Karpas-422 (cell line): ENCODE data around the gene NMNAT3. TPM values are rescaled to one million over a fixed set of nuclear protein-coding genes. Genes with fewer than 3 reads are reported as not detected.

Experiments used
- DNase-seq: peaks from one replicate; pipeline ENCODE4 v3.0.0-alpha.2; 2015
- H2AFZ ChIP-seq: fragments of 200-600 bp; sonication (generic); 2 replicates; pipeline ENCODE4 v1.6.1; 2014; ENCODE audit warnings: antibody characterized with exemption, low read length, mixed read lengths
- H3K27ac ChIP-seq: fragments of 200-600 bp; sonication (generic); 2 replicates; pipeline ENCODE4 v1.5.1; 2014; ENCODE audit warnings: mild to moderate bottlenecking, low read length, moderate library complexity
- H3K27me3 ChIP-seq: fragments of 200-600 bp; sonication (generic); 2 replicates; pipeline ENCODE4 v1.6.1; 2014; ENCODE audit warnings: low read length, mixed read lengths
- H3K36me3 ChIP-seq: fragments of 200-600 bp; sonication (generic); 2 replicates; pipeline ENCODE4 v1.6.1; 2014; ENCODE audit warnings: low read length, mixed read lengths; ENCODE audit not compliant: insufficient read depth
- H3K4me1 ChIP-seq: fragments of 200-600 bp; sonication (generic); 2 replicates; pipeline ENCODE4 v1.6.1; 2014; ENCODE audit warnings: mild to moderate bottlenecking, low read length, mixed read lengths
- H3K4me2 ChIP-seq: fragments of 200-600 bp; sonication (generic); 2 replicates; pipeline ENCODE4 v1.6.1; 2014; ENCODE audit warnings: low read length, low read depth, mild to moderate bottlenecking; ENCODE audit not compliant: poor library complexity, severe bottlenecking
- H3K4me3 ChIP-seq: fragments of 200-600 bp; sonication (generic); 2 replicates; pipeline ENCODE4 v1.5.1; 2014; ENCODE audit warnings: mild to moderate bottlenecking, antibody characterized with exemption, low read length, mixed read lengths
- H3K79me2 ChIP-seq: fragments of 200-600 bp; sonication (generic); 2 replicates; pipeline ENCODE4 v1.6.1; 2014; ENCODE audit warnings: mild to moderate bottlenecking, low read length, mixed read lengths
- H3K9ac ChIP-seq: fragments of 200-600 bp; sonication (generic); 2 replicates; pipeline ENCODE4 v1.6.0; 2014; ENCODE audit warnings: low read length
- H3K9me2 ChIP-seq: fragments of 200-600 bp; sonication (generic), shearing (Covaris generic); replicated peaks from 2 replicates; pipeline ENCODE4 v1.6.0; 2014; ENCODE audit warnings: mild to moderate bottlenecking, low read length, moderate library complexity; ENCODE audit not compliant: insufficient read depth
- H3K9me3 ChIP-seq: fragments of 300-700, 200-600 bp; sonication (generic); 2 replicates; pipeline ENCODE4 v1.6.1; 2014; ENCODE audit warnings: low read length, mixed read lengths
- H4K20me1 ChIP-seq: fragments of 200-600 bp; sonication (generic); 2 replicates; pipeline ENCODE4 v1.6.1; 2014; ENCODE audit warnings: mild to moderate bottlenecking, antibody characterized with exemption, low read length, low read depth; ENCODE audit not compliant: insufficient read depth
- total RNA-seq: library from RNA; depleted of rRNA; stranded (reverse); fragments of >200 nt; shearing (Covaris generic); gene quantifications from 2 replicates; pipeline ENCODE4 v1.2.3, GENCODE V29; 2014; ENCODE audit warnings: low replicate concordance

Gene NMNAT3
- total RNA-seq, 1 experiment from 2014 or later, result not detected

DNA sequence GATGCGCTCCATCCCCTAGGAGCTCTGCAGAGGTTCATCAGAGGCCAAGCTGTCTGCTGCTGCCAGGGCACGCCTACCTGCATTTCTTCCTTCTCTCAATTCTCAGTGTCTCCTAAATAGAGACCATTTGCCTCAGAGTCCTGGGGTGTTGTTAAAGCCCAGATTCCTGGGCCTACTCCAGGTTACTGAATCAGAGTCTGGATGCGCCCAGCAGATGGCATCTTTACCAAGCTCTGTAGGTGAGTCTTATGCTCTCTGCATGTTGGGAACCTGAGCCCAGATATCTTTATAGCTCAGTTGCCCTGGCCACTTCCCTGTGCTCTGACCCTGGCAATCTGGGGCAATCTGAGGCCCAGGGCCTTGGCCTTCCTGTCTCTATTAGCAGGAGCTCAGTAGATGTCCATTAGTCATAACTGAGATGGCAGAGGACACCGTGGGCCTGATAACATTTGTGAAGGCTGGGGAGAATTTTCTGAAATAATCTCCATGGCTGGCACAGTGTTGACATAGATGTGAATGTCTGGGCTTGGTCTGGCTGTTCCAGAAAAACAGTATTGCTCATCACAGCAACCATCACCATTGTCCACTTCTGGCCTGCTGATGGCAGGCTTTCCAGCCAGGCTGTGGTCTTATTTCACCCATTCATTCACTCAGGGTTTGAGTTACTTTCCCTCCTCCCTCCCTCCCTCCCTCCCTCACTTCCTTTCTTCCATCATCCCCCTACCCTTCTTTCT lies 125.0 kb downstream of the NMNAT3 start:
- Histone ChIP-seq H3K36me3 (no peaks in the 10 kb centered on the region), H3K27ac (no peak overlapping the region), H3K9me2 (no peaks in the 10 kb centered on the region), H3K27me3 (no peaks in the 10 kb centered on the region), H3K9ac (no peak overlapping the region), H3K4me2 (no peak overlapping the region), H3K4me1 (no peaks in the 10 kb centered on the region), H3K79me2 (no peaks in the 10 kb centered on the region), H2AFZ (no peak overlapping the region), H3K9me3 (no peaks in the 10 kb centered on the region), H4K20me1 (no peaks in the 10 kb centered on the region), H3K4me3 (no peak overlapping the region)
- DNase-seq, result no peak

DNA sequence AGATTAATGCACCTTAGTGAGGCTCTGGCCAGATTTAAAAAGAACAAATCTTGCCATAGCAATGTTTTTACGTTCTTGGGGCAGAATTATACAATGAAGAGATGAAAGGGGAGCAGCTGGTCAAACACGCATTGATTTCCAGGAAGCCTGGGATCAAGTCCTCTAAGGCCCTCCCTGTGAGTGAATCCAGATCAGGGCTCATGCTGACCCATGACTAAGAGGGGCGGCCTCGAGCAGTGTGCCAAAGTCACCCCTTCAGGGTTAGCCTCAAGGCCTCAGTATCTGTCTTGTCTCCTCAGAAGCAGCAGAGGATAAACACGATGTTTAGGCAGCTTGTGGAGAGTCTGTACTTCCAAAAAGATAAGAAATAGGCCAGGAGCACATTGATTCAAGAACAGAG lies 129.0 kb downstream of the NMNAT3 start:
- H3K9me3 ChIP-seq, result no peaks in the 10 kb centered on the region
- no peaks in the 10 kb centered on the region for H4K20me1 ChIP-seq
- H2AFZ ChIP-seq, result no peak overlapping the region
- H3K9me2 ChIP-seq, result no peaks in the 10 kb centered on the region
- H3K79me2 ChIP-seq, result no peaks in the 10 kb centered on the region
- H3K4me3 ChIP-seq, result no peak overlapping the region
- H3K9ac ChIP-seq, result no peak overlapping the region
- no peak for DNase-seq
- no peaks in the 10 kb centered on the region for H3K4me1 ChIP-seq
- no peak overlapping the region for H3K27ac ChIP-seq
- H3K36me3 ChIP-seq, result no peaks in the 10 kb centered on the region
- no peaks in the 10 kb centered on the region for H3K27me3 ChIP-seq
- no peak overlapping the region for H3K4me2 ChIP-seq

DNA sequence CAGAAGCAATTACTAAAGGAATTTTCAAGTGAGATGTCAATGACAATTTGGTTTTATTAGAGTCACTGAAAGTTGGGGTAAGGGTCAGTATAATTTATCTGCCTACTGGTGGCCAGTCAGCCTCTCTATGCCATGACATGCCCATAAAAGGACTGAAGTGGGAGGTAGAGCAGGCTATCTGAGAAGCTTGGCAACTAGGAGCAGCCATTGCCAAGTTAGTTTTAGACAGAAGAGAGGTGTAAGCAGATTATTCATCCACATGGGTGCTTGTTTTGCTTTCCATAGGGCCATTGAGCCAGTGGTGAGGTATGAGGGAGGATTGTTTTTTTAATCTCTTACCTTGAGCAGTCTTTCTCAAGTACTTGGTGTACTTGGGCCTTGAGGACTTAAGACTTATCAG lies 130.1 kb downstream of the NMNAT3 start:
- Histone ChIP-seq H3K9ac (no peak overlapping the region), H3K9me2 (no peaks in the 10 kb centered on the region), H3K27ac (no peak overlapping the region), H3K27me3 (no peaks in the 10 kb centered on the region), H3K4me2 (no peak overlapping the region), H2AFZ (no peak overlapping the region), H3K9me3 (no peaks in the 10 kb centered on the region), H3K4me1 (no peaks in the 10 kb centered on the region), H3K79me2 (no peaks in the 10 kb centered on the region), H4K20me1 (no peaks in the 10 kb centered on the region), H3K4me3 (no peak overlapping the region), H3K36me3 (no peaks in the 10 kb centered on the region)
- DNase-seq, result no peak

DNA sequence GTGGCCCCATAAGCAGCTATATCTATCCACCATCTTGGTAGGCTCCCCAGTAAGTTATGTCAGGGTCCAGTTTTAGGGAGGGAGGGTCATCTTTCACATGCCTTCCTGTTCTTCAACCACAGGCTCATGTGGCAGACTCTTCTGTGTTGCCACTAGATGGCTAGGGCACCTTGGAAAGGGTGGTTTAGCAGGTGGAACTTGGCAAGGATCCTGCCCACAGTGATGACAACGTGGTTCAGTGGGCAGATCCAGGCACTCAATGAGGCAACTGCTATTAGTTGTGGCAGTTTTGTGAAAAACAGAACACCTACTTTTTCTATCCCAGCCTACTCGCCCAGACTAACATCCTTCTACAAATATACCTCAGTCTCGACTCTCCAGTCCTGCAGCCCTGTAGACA lies 131.0 kb downstream of the NMNAT3 start:
- no peak overlapping the region for H3K4me2 ChIP-seq
- H3K27ac ChIP-seq, result no peak overlapping the region
- H4K20me1 ChIP-seq, result no peaks in the 10 kb centered on the region
- no peaks in the 10 kb centered on the region for H3K9me3 ChIP-seq
- H3K9ac ChIP-seq, result no peak overlapping the region
- no peaks in the 10 kb centered on the region for H3K9me2 ChIP-seq
- H3K79me2 ChIP-seq, result no peaks in the 10 kb centered on the region
- H3K27me3 ChIP-seq, result no peaks in the 10 kb centered on the region
- no peak for DNase-seq
- no peak overlapping the region for H2AFZ ChIP-seq
- no peak overlapping the region for H3K4me3 ChIP-seq
- no peaks in the 10 kb centered on the region for H3K4me1 ChIP-seq
- H3K36me3 ChIP-seq, result no peaks in the 10 kb centered on the region

DNA sequence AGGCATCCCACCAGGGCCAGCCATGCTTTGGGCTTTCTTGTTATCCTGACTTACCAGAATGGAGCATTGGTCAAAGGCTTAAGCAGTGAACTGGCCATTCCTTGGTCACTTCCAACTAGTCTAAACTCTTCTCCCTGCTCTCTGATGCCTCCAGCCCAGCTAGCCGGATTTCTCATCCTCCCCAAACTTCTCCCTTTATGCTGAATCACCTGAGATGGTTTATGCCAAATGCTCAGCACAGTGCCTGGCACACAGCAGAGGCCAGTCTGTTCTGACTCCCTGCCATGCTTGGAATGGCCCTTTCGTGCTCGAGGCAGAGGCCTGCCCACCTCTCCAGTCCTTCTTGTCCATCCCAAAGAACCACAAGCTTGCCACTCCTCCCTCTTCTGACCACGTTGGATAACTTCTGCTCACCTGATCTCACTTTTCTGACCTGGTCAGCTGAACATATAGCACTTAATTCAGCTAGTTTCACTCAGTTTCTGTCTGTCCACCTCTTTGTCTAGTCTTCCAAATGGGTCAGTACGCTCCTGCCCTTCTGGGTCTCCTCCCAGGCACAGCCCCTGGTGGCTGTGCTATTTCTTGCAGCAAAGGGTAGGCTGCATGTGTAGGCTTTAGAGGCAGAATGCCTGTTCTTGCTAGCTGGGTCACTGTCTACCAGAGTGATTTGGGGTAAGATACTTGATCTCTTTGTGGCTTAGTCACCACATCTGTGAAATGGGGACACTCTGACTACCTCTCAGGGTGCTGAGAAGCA lies 136.1 kb downstream of the NMNAT3 start:
- no peaks in the 10 kb centered on the region for H3K27me3 ChIP-seq
- H3K9ac ChIP-seq, result no peak overlapping the region
- no peaks in the 10 kb centered on the region for H3K4me1 ChIP-seq
- H3K4me3 ChIP-seq, result no peak overlapping the region
- no peak overlapping the region for H2AFZ ChIP-seq
- no peak overlapping the region for H3K27ac ChIP-seq
- H3K79me2 ChIP-seq, result no peaks in the 10 kb centered on the region
- H4K20me1 ChIP-seq, result no peaks in the 10 kb centered on the region
- no peaks in the 10 kb centered on the region for H3K9me2 ChIP-seq
- no peak for DNase-seq
- H3K9me3 ChIP-seq, result no peaks in the 10 kb centered on the region
- no peak overlapping the region for H3K4me2 ChIP-seq
- H3K36me3 ChIP-seq, result no peaks in the 10 kb centered on the region

DNA sequence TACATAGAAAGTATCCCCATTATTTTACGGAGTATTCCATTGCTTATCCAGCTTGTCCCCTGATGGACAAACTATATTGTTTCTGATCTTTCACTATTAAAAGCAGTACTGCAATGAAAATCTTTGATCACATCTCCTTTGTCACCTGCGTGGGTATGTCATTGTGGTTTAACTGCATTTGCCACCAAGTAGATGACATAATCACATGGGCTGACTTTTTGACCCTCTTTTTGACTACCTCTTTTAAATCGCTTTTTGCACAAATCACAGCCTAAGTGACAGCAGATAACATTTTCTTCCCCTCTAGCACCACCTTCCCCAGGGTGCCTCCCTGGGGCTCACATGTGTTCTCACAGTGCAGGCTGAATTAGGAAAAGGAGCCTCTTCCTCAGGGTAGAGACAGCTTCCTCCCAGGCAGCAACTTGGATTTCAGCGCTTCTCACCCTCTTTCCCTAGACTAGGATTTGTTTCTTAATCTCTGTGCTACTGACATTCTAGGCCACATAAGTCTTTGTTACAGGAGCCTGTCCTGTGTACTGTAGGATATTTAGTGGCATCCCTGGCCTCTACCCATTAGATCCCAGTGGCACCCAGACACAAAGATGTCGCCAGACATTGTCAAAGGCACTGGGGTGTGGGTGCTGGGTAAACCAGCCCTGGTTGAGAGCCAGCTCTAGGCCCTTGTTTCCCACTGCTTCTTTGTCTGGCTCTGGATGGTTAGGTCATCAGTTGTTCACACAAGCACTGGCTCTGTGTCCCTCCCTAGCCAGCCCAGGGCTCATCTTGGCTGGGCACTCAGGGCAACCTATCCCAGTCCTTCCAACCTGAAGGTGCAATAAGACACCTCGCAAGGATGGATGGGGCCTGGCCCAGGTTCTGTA lies 136.9 kb downstream of the NMNAT3 start:
- Histone ChIP-seq H3K9me3 (no peaks in the 10 kb centered on the region), H3K36me3 (no peaks in the 10 kb centered on the region), H3K9ac (no peak overlapping the region), H4K20me1 (no peaks in the 10 kb centered on the region), H3K9me2 (no peaks in the 10 kb centered on the region), H3K4me1 (no peaks in the 10 kb centered on the region), H3K4me2 (no peak overlapping the region), H2AFZ (no peak overlapping the region), H3K27ac (no peak overlapping the region), H3K4me3 (no peak overlapping the region), H3K27me3 (no peaks in the 10 kb centered on the region), H3K79me2 (no peaks in the 10 kb centered on the region)
- DNase-seq, result no peak

DNA sequence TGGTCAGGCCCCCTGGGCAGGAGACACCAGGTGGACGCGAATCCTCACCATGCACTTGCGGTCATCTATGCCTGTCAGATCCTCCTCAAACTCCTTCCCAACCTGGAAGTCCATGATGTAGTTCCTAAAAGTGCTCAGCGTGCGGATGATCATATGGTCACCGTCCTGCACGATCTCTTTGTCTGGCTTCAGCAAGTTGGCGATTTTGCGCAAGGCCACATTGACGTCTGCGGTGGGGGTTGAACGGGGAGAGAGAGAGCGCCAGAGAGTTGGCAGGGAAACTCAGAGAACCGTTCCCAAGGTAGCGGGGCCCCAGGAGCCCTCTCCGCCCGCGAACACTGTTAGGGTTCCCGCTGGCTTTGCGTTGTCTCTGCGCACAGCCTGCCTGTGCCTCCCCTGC lies 139.0 kb downstream of the NMNAT3 start:
- Histone ChIP-seq H3K9ac (no peak overlapping the region), H3K79me2 (no peaks in the 10 kb centered on the region), H3K27ac (no peak overlapping the region), H3K4me3 (no peak overlapping the region), H3K36me3 (no peaks in the 10 kb centered on the region), H3K9me2 (no peaks in the 10 kb centered on the region), H3K9me3 (no peaks in the 10 kb centered on the region), H3K4me2 (no peak overlapping the region), H3K27me3 (no peaks in the 10 kb centered on the region), H2AFZ (no peak overlapping the region), H4K20me1 (no peaks in the 10 kb centered on the region), H3K4me1 (no peaks in the 10 kb centered on the region)
- DNase-seq, result no peak
